GM12878 (cell line): ENCODE measurements around the gene ECHDC1. TPM values are rescaled to one million over a fixed set of nuclear protein-coding genes. Genes with fewer than 3 reads are reported as not detected.
A peak's percentile ranks its signal among the peaks of the same experiment; 100 is the strongest.

Experiments
- BCL3 ChIP-seq: IDR thresholded peaks from 2 replicates; pipeline ENCODE4 v1.6.1; 2011; ENCODE audit warnings: borderline replicate concordance, low read depth, mild to moderate bottlenecking, moderate library complexity, low read length; ENCODE audit not compliant: insufficient read depth, poor library complexity, severe bottlenecking
- CHD1 ChIP-seq: IDR thresholded peaks from 2 replicates; pipeline ENCODE4 v1.6.1; 2012; ENCODE audit warnings: low read depth, low read length, improper control_type of control experiment
- CHD2 ChIP-seq: IDR thresholded peaks from 2 replicates; pipeline ENCODE4 v1.6.1; 2011; ENCODE audit warnings: low read depth, low read length, improper control_type of control experiment, borderline replicate concordance
- E4F1 ChIP-seq: fragments of 450-650 bp; IDR thresholded peaks from 2 replicates; pipeline ENCODE4 v1.6.1; 2018; ENCODE audit warnings: borderline replicate concordance, mild to moderate bottlenecking; ENCODE audit not compliant: partially characterized antibody
- ELK1 ChIP-seq: IDR thresholded peaks from 2 replicates; pipeline ENCODE4 v1.6.1; 2012; ENCODE audit warnings: low read depth, low read length, improper control_type of control experiment
- EZH2 ChIP-seq: IDR thresholded peaks from 2 replicates; pipeline ENCODE4 v1.6.1; 2012; ENCODE audit warnings: low read depth, mild to moderate bottlenecking, control low read depth, inconsistent platforms, low read length, borderline replicate concordance; ENCODE audit not compliant: control insufficient read depth
- FOS ChIP-seq: IDR thresholded peaks from 3 replicates; pipeline ENCODE4 v1.6.1; 2011; ENCODE audit warnings: borderline replicate concordance; ENCODE audit not compliant: insufficient read length; ENCODE audit errors: extremely low read depth
- FOXK2 ChIP-seq: fragments of 450-650 bp; IDR thresholded peaks from 2 replicates; pipeline ENCODE4 v1.6.1; 2017; ENCODE audit warnings: mild to moderate bottlenecking, moderate library complexity
- HDAC2 ChIP-seq: fragments of 200-600 bp; sonication (generic); IDR thresholded peaks from 2 replicates; pipeline ENCODE4 v1.6.1; 2017
- KDM1A ChIP-seq: fragments of 200-600 bp; sonication (generic); IDR thresholded peaks from 2 replicates; pipeline ENCODE4 v1.6.1; 2016; ENCODE audit warnings: borderline replicate concordance
- KLF5 ChIP-seq: fragments of 450-650 bp; IDR thresholded peaks from 2 replicates; pipeline ENCODE4 v1.6.1; 2014; ENCODE audit warnings: mild to moderate bottlenecking; ENCODE audit not compliant: partially characterized antibody
- MXI1 ChIP-seq: fragments of 150-350 bp; IDR thresholded peaks from 2 replicates; pipeline ENCODE4 v1.6.1; 2011; ENCODE audit warnings: low read depth, mild to moderate bottlenecking, inconsistent platforms, low read length, improper control_type of control experiment
- NBN ChIP-seq: fragments of 450-650 bp; IDR thresholded peaks from 2 replicates; pipeline ENCODE4 v1.6.1; 2016
- PAX5 ChIP-seq: IDR thresholded peaks from 2 replicates; pipeline ENCODE4 v1.6.1; 2011; ENCODE audit warnings: low read depth, low read length, borderline replicate concordance
- PBX3 ChIP-seq: IDR thresholded peaks from 2 replicates; pipeline ENCODE4 v1.6.1; 2011; ENCODE audit warnings: mild to moderate bottlenecking, low read depth, low read length, moderate library complexity; ENCODE audit not compliant: insufficient replicate concordance
- PML ChIP-seq: IDR thresholded peaks from 2 replicates; pipeline ENCODE4 v1.6.1; 2012; ENCODE audit warnings: low read length, inconsistent platforms
- POLR2AphosphoS2 ChIP-seq: IDR thresholded peaks from 2 replicates; pipeline ENCODE4 v1.6.1; 2011; ENCODE audit warnings: low read depth, mild to moderate bottlenecking, low read length, improper control_type of control experiment, moderate library complexity
- RAD21 ChIP-seq: IDR thresholded peaks from 2 replicates; pipeline ENCODE4 v1.6.1; 2011; ENCODE audit warnings: mild to moderate bottlenecking, low read depth, low read length, moderate library complexity; ENCODE audit not compliant: insufficient read depth
- SIN3A ChIP-seq: IDR thresholded peaks from 2 replicates; pipeline ENCODE4 v1.6.1; 2012; ENCODE audit warnings: low read depth, low read length, improper control_type of control experiment
- SREBF1 ChIP-seq: IDR thresholded peaks from 2 replicates; pipeline ENCODE4 v1.6.1; 2012; ENCODE audit warnings: mild to moderate bottlenecking, low read length
- SREBF2 ChIP-seq: IDR thresholded peaks from 2 replicates; pipeline ENCODE4 v1.6.1; 2012; ENCODE audit warnings: mild to moderate bottlenecking, low read length
- STAT3 ChIP-seq: IDR thresholded peaks from 2 replicates; pipeline ENCODE4 v1.6.1; 2011; ENCODE audit warnings: low read depth, low read length, improper control_type of control experiment
- TCF3 ChIP-seq: IDR thresholded peaks from 2 replicates; pipeline ENCODE4 v1.6.1; 2012; ENCODE audit warnings: low read depth, mild to moderate bottlenecking, low read length, borderline replicate concordance; ENCODE audit not compliant: insufficient read depth
- TCF7 ChIP-seq: IDR thresholded peaks from 2 replicates; pipeline ENCODE4 v1.6.1; 2014; ENCODE audit warnings: antibody characterized with exemption, borderline replicate concordance
- ZNF217 ChIP-seq: fragments of 450-650 bp; IDR thresholded peaks from 2 replicates; pipeline ENCODE4 v1.6.1; 2017; ENCODE audit warnings: antibody characterized with exemption, mild to moderate bottlenecking
- ZSCAN29 ChIP-seq: fragments of 450-650 bp; IDR thresholded peaks from 2 replicates; pipeline ENCODE4 v1.6.1; 2017; ENCODE audit warnings: mild to moderate bottlenecking, moderate library complexity
- polyA plus RNA-seq, 11 experiments: library from polyadenylated mRNA; depleted of rRNA in 4 of 11; unstranded in 6 of 11; stranded (reverse) in 5 of 11; fragments of >200 nt; fragmentation: Nextera tagmentation in 4 of 11; fragmentation: Illumina TruSeq in 1 of 11; extraction: Ambion mirVana in 4 of 11; extraction: Trizol in 1 of 11; gene quantifications; 1 replicate in 1 of 11; 2 replicates in 10 of 11; pipeline versions ENCODE4 v1.2.1 to v1.2.3, GENCODE V29; 2011 to 2016; ENCODE audit warnings: inconsistent platforms in 2 of 11, missing spikeins in 2 of 11, low read depth in 1 of 11
- total RNA-seq, 4 experiments: library from RNA; depleted of rRNA in 3 of 4; stranded (reverse); fragments of >200 nt in 3 of 4; fragmentation: Illumina TruSeq in 1 of 4; extraction: Trizol in 1 of 4; gene quantifications; 2 replicates each; pipeline versions ENCODE4 v1.2.1 to v1.2.3, GENCODE V29; 2013 to 2021

ECHDC1 gene
- total and polyA plus RNA-seq, 10 of the 15 experiments (the other 5 are each of a cell fraction or from before 2014, with no cell fraction given) = 46.2 to 111 (median 70.7) TPM

- no peak for TF ChIP-seq FOS
- no peak for TF ChIP-seq ZNF217
- TF ChIP-seq HDAC2 = no peak
- peak; percentile 90 for TF ChIP-seq PML
- TF ChIP-seq EZH2 = no peak
- no peak for TF ChIP-seq CHD2
- no peak for TF ChIP-seq TCF7
- 0 out of 2 replicates have a peak, but pooled peaks have one; percentile 65 for TF ChIP-seq CHD1
- peak; percentile 86 for TF ChIP-seq E4F1
- no peak; the same call in 1 of the 2 replicates for TF ChIP-seq FOXK2
- TF ChIP-seq ZSCAN29 = no peak
- TF ChIP-seq PBX3 = no peak
- peak; percentile 97 for TF ChIP-seq NBN
- peak; percentile 85 for TF ChIP-seq MXI1
- peak; percentile 84 for TF ChIP-seq POLR2AphosphoS2
- no peak for TF ChIP-seq TCF3
- TF ChIP-seq KDM1A = no peak
- no peak for TF ChIP-seq SREBF2
- TF ChIP-seq RAD21 = no peak
- TF ChIP-seq BCL3 = no peak
- peak; percentile 22 for TF ChIP-seq KLF5
- TF ChIP-seq PAX5 = peak; percentile 92
- TF ChIP-seq STAT3 = no peak
- TF ChIP-seq SREBF1 = no peak
- TF ChIP-seq ELK1 = peak; percentile 88
- TF ChIP-seq SIN3A = peak; percentile 80
Measured at GRCh38 chr6:127342946-127343808, at the start of gene ECHDC1 (continued).
